ENCODE results near the gene CFAP74.

GRCh38 chr1:2032737-2033136, 29.2 kb upstream of the CFAP74 start:
- TF ChIP-seq YY1 (tag by site-specific recombination; IDR thresholded peaks at IDR 0.05) (no peak), ZBTB10 (tag by site-specific recombination; IDR thresholded peaks at IDR 0.05) (no peak), ZBTB11 (tag by site-specific recombination; conservative IDR thresholded peaks at IDR 0.05; ENCODE audit: low read depth) (no peak), ZBTB8A (tag by site-specific recombination; IDR thresholded peaks at IDR 0.05) (no peak), ZNF501 (tag by site-specific recombination; IDR thresholded peaks at IDR 0.05) (no peak), ZBTB7A (tag by site-specific recombination; IDR thresholded peaks at IDR 0.05; ENCODE audit: low read depth) (no peak), ZNF248 (tag by site-specific recombination; IDR thresholded peaks at IDR 0.05) (no peak), ZSCAN18 (tag by site-specific recombination; IDR thresholded peaks at IDR 0.05) (no peak), PBX3 (CRISPR knock-in tag; IDR thresholded peaks at IDR 0.05) (no peak), ZNF146 (tag by site-specific recombination; IDR thresholded peaks at IDR 0.05) (no peak)
- TF ChIP-seq, protein P1, sequence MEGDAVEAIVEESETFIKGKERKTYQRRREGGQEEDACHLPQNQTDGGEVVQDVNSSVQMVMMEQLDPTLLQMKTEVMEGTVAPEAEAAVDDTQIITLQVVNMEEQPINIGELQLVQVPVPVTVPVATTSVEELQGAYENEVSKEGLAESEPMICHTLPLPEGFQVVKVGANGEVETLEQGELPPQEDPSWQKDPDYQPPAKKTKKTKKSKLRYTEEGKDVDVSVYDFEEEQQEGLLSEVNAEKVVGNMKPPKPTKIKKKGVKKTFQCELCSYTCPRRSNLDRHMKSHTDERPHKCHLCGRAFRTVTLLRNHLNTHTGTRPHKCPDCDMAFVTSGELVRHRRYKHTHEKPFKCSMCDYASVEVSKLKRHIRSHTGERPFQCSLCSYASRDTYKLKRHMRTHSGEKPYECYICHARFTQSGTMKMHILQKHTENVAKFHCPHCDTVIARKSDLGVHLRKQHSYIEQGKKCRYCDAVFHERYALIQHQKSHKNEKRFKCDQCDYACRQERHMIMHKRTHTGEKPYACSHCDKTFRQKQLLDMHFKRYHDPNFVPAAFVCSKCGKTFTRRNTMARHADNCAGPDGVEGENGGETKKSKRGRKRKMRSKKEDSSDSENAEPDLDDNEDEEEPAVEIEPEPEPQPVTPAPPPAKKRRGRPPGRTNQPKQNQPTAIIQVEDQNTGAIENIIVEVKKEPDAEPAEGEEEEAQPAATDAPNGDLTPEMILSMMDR (tag by site-specific recombination; IDR thresholded peaks at IDR 0.05): no peak
- TF ChIP-seq, protein P2, sequence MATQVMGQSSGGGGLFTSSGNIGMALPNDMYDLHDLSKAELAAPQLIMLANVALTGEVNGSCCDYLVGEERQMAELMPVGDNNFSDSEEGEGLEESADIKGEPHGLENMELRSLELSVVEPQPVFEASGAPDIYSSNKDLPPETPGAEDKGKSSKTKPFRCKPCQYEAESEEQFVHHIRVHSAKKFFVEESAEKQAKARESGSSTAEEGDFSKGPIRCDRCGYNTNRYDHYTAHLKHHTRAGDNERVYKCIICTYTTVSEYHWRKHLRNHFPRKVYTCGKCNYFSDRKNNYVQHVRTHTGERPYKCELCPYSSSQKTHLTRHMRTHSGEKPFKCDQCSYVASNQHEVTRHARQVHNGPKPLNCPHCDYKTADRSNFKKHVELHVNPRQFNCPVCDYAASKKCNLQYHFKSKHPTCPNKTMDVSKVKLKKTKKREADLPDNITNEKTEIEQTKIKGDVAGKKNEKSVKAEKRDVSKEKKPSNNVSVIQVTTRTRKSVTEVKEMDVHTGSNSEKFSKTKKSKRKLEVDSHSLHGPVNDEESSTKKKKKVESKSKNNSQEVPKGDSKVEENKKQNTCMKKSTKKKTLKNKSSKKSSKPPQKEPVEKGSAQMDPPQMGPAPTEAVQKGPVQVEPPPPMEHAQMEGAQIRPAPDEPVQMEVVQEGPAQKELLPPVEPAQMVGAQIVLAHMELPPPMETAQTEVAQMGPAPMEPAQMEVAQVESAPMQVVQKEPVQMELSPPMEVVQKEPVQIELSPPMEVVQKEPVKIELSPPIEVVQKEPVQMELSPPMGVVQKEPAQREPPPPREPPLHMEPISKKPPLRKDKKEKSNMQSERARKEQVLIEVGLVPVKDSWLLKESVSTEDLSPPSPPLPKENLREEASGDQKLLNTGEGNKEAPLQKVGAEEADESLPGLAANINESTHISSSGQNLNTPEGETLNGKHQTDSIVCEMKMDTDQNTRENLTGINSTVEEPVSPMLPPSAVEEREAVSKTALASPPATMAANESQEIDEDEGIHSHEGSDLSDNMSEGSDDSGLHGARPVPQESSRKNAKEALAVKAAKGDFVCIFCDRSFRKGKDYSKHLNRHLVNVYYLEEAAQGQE (tag by site-specific recombination; IDR thresholded peaks at IDR 0.05): no peak
- TF ChIP-seq, protein P3, sequence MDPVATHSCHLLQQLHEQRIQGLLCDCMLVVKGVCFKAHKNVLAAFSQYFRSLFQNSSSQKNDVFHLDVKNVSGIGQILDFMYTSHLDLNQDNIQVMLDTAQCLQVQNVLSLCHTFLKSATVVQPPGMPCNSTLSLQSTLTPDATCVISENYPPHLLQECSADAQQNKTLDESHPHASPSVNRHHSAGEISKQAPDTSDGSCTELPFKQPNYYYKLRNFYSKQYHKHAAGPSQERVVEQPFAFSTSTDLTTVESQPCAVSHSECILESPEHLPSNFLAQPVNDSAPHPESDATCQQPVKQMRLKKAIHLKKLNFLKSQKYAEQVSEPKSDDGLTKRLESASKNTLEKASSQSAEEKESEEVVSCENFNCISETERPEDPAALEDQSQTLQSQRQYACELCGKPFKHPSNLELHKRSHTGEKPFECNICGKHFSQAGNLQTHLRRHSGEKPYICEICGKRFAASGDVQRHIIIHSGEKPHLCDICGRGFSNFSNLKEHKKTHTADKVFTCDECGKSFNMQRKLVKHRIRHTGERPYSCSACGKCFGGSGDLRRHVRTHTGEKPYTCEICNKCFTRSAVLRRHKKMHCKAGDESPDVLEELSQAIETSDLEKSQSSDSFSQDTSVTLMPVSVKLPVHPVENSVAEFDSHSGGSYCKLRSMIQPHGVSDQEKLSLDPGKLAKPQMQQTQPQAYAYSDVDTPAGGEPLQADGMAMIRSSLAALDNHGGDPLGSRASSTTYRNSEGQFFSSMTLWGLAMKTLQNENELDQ (tag by site-specific recombination; IDR thresholded peaks at IDR 0.05; ENCODE audit: low read depth): no peak
